ENCODE data around the gene NPC1.
"Not testable (repeated sequence)": the region's sequence is repeated elsewhere in the genome, so short reads cannot be mapped to it uniquely, and the experiment has no call there.

NPC1 gene

DNA sequence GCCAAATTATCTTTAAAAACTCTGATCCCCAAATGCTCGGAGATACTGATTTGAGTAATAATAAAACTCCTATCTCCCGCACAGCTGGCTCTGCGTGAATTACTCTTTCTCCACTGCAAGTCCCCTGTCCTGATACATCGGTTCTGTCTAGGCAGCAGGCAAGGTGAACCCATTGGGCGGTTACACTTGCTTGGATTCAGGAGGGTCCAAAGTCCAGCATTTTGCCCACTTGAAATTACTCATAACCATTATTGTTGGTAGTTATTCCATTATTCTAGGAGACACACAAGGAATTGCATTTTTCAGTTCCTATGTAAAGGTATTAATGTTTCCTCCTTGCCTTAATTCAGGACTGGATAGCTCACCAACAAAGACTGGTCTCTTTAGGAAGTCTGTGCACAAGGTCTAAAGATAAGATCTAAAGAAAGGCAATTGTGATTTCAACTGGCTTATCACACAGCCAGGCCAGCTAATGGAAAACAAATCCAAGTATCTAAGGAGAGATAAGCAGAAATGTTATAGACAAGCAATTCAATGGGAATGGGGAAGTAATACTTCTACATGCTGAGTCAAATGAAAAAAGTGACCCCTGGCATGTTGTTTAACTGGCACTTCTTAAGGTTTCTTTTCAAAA is 23.2 kb upstream of the NPC1 start:
- no peak for DNase-seq (ENCODE audit: low read depth)

DNA sequence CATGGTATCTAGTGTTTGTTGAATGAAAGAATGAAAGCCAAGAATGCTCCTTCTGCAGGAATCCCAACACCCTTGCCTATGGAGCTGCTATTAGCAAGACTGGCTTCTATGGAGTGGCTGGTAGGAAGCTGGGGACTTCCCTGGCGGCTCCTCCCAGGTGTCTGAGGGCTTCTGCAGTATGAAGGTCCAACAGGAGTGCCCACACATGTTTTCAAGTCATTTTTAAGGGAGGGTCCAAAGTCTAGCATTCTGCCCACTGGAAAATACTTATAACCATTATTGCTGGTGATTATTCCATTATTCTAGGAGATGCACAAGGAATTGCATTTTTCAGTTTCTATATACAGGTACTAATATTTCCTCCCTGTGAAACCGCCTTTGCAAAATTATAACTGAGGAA is 21.9 kb upstream of the NPC1 start:
- DNase-seq (ENCODE audit: low read depth) = no peak

DNA sequence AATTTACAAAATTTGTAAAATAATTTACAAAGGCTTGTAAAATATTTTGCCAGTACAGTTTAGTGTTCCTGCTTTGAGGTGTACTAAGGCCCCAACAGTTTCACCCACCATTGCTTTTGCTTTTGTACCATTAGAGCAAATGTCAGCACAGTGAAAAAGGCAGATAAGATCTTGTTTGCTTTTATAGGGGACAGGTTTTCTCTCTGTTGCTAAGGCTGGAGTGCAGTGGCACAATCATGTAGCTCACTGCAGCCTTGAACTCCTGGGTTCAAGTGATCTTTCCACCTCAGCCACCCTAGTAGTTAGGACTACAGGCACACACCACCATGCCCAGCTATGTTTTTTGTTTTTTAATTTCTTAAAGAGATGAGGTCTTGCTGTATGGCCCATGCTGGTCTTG is 19.6 kb upstream of the NPC1 start:
- no peak for DNase-seq (ENCODE audit: low read depth)

DNA sequence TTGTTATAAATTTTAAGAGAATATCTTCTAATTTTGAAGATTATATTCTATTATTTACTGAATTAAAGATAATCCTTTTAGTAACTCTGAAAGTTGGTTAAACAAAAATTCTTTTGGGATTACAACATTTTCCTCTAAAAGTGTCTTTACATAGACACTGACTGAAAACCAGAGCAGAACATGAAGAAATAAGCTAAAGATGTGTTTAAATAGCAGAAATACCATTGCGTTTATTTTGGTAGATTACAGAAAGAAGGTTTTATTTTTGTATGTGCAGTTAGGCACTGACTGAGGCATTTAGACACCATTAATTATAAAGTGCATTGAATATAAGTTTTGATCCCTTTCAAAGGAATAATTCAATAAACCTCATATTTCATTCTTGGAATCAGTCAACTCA is 13.5 kb upstream of the NPC1 start:
- DNase-seq (ENCODE audit: low read depth) = no peak

DNA sequence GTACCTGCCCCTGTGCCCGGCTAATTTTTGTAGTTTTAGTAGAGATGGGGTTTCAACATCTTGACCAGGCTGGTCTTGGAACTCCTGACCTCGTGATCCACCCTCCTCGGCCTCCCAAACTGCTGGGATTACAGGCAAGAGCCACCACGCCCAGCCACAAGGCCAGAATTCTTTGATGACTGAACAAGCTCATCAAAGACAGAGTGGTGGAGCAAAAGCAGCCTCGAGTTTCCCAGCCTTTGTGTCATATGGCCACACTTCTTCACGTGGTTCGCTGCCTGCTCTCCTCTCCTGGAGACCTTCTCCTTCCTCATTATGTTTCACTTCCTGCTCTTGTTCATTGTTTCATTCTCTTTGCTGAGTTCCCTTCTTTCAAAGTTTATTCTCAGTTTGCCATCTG is 9.9 kb upstream of the NPC1 start:
- no peak for DNase-seq (ENCODE audit: low read depth)

DNA sequence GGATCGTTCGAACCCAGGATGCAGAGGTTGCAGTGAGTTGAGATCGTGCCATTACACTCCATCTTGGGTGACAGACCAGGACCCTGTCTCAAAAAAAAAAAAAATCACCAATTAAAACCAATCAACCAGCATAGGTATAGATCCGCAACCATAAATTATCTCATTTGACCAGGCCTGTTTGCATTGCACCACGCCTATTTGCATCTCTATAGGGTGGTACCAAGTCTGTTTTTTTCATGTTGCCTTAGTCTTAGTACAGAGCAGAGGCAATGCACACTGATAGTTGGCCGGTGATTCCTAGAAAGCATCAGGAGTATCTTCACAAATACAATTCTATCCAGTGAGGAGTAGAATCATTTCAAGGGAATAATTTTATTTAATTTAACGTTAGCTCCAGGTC is 9.3 kb upstream of the NPC1 start:
- no peak for DNase-seq (ENCODE audit: low read depth)

DNA sequence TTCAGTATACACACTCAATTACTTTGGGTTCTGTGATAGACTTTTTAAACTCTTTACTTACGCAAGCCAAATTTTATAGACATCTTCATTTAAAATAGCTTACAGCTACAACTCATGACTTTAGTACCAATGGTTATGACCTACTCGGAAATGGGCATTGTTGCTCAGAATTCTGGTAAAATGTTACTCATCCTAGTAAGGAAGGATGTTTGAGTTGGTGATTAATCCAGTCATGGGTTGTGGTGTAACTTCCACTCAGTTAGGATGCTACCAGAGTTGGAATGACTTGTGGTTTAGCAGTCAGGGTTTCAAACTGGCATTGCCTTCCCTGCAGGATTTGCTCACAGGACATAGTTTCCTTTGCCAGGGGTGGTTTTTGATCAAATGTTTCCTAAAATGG is 7.4 kb upstream of the NPC1 start:
- no peak for DNase-seq (ENCODE audit: low read depth)

DNA sequence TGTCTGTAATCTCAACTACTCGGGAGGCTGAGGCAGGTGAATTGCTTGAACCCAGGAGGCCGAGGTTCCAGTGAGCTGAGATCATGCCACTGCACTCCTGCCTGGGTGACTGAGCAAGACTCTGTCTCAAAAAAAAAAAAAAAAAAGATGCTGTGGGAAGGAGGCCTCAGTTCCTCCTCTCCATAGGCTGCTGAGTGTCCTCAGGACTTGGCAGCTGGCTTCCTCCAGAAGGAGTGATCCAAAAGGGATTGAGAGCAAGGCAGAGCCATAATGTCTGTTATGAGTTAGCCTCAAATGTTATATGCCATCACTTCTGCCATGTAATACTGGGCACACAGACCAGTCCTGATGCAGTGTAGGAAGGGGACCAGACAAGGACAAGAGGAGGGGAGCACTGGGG is 6.6 kb upstream of the NPC1 start:
- no peak for DNase-seq (ENCODE audit: low read depth)

DNA sequence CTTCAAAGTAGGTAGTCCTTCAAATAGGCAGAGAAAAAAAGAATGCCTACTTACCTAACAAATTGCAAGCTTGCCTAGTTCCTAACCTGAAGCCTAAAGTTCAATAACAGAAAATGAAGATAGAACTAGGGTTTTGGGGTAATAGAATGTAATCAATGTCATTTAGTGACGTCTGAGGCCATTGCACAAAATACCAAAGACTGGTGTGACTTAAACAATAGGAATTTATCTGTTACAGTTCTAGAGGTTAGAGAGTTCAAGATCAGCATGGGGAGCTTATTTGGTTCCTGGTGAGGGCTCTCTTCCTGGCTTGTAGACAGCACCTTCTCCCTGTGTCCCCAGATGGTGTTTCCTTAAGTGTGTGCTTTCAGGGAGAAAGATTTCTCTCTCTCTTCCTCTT is 4.7 kb upstream of the NPC1 start:
- DNase-seq (ENCODE audit: low read depth) = no peak

DNA sequence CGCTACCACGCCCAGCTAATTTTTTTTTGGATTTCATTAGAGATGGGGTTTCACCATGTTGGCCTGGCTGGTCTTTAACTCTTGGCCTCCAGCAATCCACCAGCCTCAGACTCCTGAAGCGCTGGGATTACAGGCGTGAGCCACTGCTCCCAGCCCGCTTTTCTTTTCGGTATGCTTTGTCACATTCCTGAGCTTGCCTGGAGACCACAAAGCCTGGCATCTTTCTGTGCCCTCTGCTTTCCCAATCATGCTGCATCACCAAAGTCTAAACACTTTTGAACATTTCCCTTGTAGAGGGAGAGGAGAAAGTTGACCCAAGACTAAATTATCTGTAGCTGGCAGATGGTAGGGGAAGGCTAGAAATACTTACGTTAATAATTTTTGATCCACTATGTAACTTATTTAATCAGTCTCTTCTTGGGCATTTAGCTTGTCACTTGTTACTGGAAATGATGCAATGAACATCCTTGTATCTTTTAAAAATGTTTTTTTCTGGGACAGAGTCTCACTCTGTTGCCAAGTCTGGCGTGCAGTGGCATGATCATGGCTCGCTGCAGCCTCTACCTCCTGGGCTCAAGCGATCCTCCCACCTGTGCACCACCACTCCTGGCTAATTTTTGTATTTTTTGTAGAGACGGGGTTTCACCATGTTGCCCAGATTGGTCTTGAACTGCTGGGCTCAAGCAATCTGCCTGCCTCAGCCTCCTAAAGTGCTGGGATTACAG is 2.7 kb upstream of the NPC1 start:
- DNase-seq (ENCODE audit: low read depth) = no peak

DNA sequence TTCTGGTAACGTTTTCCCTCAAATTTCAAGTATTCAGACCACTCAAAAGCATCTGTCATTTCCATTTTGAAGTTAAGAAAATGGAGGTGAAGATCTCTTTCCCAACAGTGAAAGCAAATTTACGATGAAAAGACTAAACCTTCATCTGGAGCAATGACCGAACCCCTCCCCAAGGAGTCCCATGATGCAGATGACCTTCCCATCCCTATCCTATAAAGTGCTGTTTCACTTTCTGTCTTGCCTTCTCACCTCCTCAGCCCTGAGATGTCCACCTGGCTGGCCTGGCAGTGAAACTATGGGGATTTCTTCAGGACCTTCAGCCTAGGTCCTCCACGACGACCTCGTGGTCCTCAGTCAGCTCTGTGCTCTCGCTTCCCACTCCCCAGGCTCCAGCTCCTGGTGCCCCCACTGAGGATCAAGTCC is 925 bp upstream of the NPC1 start:
- DNase-seq (ENCODE audit: low read depth) = no peak

DNA sequence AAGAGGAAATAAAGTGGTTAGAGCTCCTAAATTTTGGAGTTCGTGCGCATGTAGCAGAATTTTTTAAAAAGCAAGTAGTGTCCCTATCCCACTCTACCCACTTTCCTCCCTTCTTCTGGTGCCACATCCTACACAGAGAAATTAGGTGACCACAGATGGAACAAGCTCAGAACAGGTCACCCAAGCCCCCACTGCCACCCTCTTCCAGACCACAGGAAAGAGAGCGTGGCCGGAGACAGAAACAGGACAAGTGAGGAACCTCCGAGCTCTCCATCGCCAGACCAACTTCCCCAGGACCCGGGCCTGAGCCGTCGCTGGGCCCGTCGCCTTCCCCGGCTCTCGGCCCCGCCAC is 433 bp downstream of the NPC1 start:
- no peak for DNase-seq (ENCODE audit: low read depth)

DNA sequence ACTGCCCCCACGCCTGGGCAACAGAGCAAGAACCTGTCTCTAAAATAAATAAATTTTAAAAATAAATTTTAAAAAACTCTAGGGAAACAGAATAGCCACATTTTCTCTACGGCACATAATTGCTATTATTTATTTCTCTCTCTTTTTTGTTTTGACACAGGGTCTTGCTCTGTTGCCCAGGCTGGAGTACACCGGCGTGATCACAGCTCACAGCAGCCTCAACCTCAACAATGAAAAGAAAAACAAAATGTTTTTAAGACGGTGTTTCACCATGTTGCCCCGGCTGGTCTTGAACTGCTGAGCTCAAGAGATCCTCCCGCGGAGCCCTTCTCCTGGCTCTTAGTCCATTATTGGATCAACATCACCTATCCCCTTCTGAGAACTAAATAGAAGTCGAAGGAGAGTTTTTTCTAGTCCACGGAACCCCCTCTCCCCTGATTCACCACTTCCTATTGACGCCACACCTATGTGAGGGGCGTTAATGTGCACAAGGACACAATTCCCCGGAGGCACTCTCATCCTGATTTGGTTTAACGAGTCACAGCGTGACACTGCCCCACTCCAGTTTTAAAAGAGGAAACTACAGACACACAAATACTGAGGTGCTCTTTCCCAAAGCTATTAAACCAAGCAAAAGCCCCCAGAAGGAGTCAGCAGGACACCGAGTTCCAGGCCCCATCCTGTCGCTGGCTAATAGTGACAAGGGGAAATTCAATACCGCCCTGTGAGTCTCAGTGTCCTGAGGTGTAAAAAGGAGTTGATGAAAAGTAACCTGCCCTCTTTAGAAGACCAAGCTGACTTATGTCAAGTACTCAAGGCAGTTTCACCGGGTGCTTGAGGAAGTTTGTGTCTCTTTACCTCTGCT is 1.1 kb downstream of the NPC1 start:
- DNase-seq (ENCODE audit: low read depth) = no peak

DNA sequence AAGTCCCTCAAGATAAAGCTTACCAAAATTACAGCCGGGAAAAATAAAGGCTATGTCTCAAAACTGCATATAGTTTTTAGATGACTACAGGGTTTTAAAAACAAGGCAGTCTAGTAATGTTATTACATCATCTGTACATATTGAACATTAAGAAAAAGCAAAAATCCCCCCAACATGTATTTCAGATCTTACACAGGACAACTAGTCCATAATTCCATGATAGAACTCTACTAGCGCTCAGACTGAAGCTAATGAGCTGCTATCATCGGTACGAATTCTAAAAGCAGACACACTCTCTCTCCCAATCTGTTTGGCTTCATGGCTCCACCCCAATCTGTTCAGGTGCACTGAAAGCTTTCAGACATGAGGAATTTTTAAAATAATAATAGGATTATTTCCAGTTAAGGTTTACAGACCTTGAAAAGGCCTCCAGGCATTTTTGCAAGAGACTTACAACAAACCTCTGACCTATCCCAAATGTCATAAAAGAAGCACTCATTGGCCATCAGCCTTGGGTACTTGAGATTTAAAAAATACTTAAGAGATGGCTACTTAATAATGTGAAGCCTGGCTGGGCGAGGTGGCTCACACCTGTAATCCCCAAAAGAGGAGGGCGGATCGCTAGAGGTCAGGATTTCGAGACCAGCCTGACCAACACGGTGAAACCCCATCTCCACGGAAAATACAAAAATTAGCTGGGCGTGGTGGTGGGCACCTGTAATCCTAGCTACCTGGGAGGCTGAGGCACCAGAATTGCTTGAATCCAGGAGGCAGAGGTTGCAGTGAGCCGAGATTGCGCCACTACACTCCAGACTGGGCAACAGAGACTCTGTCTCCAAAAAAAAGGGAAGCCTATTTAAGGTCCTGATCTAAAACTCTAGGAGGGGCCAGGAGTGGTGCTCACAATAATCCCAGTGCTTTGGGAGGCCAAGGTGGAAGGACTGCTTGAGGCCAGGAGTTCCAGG is 2.0 kb downstream of the NPC1 start:
- no peak for DNase-seq (ENCODE audit: low read depth)

DNA sequence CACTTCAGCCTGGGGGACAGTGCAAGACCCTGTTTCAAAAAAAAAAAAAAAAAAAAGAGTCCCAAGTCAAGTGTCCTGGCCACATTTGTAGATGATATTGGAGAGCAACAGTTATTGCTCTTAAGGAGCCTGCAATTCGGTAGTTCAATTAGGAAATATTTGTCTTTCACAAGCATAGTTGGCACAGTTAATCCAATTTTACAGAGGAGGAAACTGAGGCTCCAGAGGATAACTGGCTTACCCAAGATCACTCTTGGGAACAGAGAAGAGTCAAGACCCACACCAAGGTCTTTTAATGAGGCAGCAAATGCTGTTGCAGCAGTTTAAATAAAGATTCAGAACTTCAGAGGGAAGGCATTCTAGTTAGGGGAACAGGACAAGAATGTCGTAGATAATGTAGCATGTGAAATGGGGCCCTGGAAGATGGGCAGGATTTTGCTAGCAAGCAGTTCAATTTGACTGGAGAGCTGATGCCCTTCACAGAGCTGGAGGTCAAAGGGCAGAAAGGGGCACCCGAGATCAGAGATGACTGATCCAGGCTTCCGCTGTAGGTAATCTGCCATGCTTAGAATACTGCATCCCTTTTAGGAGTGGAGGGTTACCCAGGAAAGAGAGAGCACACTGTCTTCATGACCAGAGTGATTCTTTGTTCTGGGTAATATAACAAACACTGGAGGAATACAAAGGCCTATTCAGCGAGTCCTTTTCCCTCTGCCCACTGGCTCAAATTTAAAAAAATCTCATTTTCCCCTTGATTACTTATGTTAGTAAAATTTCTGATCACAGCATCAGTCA is 3.0 kb downstream of the NPC1 start:
- DNase-seq (ENCODE audit: low read depth) = no peak

DNA sequence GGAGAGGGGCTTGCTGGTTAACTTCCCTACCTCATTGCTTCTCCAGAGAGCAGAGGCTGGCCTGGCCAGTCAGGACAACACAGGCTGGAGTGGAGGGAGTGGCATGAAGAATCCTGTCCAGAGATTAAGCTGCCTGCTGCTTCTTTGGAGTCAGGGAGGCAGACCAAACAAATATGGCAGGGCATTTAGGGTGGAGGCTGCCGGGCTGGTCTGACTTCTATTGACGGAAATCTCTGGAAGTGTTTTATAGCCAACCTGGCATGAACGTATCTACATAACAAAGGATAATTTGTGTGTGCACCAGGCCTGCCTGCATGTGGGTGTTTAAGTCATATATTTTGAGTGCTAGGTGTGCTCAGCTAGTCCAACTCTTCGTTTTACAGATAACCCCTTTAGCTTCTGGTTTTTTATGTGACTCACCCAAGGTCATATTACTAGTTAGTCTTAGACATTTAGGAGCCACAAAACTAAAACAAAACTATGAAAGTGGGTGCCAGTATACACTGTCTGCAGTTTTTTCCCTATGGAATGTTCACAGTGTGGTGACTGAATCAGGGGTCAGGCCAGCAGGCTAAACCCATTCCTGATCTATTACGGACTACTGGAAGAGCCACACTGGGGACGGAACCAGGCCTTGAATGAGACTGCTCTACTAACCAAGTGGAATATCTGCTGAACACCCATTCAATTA is 5.5 kb downstream of the NPC1 start:
- no peak for DNase-seq (ENCODE audit: low read depth)

DNA sequence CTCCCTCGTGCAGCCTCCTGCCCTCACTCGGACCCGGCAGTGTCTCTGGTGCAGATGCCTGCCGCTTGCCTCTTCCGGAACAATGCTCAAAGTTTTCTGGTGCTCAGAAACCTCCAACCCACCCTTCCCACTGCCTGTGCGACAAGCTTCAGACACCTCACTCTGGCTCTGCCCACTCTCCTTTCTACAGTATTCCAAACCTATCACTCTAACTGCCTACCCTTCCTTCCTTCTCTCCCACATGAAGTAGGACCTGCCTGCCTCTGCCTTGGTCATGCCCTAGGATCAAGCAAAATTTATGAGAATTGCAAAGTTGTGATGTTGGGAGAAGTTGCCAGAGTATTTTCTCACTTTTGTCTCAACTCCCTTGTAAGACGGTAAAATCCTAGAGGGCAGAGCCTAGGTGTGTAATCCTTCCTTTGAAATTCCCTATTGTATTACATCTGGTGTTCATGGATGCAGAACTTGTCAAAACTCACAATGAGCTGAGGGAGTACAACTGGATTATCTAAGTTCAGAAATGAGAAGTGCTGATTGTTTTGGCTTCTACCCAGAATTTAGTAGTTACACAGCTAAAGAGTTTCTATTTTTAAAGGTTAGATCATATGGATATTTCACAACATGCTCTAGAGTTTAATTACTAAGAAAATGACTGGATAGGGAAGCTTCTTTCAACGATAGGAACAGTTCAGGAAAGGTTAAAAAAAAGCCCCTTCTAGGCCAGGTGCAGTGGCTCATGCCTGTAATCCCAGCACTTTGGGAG is 7.2 kb downstream of the NPC1 start:
- no peak for DNase-seq (ENCODE audit: low read depth)

DNA sequence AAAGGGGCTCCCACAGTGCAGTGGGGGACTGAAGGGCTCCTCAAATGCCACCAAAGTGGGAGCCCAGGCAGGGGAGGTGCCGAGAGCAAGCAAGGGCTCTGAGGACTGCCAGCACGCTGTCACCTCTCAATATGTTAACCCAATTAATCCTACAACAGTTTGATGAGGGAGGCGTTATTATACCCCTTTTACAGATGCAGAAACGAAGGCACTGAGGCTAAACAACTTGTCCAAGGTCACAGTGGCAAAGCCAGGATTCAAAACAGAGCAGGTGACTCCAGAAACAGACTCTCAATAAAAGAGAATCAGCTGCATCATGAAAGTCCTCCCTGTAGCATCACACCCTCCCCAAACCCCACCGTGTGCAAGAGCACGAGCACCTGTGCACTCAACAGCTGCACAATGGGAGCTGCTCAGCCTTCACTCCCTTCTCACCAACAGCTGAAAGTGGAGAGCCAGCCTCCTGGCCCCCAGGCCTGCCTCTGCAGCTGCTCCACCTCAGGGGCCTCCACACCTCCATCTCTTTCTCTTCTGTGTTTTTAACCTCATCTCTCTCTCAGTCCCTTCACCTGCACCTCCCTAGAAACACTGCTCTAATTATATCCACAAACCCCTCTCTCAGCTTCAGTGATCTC is 8.1 kb downstream of the NPC1 start:
- no peak for DNase-seq (ENCODE audit: low read depth)

DNA sequence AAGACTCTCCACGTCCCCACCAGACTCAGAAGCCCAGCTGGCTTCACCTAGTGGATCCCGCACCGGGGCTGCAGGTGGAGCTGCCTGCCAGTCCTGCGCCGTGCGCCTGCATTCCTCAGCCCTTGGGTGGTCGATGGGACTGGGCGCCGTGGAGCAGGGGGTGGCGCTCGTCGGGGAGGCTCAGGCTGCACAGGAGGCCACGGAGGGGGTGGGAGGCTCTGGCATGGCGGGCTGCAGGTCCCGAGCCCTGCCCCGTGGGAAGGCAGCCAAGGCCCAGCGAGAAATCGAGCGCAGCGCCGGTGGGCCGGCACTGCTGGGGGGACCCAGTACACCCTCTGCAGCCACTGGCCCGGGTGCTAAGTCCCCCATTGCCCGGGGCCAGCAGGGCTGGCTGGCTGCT is 8.8 kb downstream of the NPC1 start:
- not testable (repeated sequence) for DNase-seq (ENCODE audit: low read depth)

DNA sequence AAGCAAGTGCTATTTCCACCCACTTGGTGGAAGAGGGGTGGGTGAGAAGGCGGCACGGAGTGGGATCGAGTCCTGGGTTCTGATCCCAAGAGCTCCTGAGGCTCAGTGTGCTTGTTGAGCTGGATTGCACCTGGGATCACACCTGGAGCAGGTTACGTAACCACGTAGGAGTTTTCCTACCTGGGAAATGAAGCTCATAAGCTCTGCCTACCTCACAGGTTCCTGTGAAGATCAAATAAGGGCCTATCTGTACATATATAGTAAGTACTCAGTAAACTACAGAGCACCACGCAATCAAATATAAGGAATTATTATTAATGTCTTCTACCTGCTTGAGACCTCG is 11.0 kb downstream of the NPC1 start:
- DNase-seq (ENCODE audit: low read depth) = no peak

All from stimulated activated CD8-positive, alpha-beta memory T cell treated with anti-CD3 and anti-CD28 coated beads, Interleukin-15, amount 100 ng/mL, for 24 hours (primary cell).